ENCODE results near the gene SDF2.

DNA sequence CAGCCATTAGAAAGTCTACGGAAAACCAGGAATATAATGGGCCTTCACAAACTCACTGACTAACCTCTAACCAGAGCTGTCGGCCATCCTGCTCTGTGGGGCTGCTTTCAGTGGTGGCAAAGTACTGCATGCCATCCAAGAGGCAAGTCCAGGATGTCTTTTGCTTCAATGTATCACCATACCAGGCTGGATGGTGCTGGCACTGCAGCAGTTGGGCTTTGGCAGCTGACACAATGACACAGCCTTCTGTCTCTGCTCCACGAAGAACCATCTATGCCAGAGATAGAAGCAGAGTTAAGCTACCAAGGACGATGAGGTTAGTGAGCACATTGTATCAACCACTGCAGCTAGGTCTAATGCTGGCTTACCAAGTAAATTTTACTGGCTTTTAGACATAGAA is 38.0 kb downstream of the SDF2 start:
- TF ChIP-seq, protein P1, sequence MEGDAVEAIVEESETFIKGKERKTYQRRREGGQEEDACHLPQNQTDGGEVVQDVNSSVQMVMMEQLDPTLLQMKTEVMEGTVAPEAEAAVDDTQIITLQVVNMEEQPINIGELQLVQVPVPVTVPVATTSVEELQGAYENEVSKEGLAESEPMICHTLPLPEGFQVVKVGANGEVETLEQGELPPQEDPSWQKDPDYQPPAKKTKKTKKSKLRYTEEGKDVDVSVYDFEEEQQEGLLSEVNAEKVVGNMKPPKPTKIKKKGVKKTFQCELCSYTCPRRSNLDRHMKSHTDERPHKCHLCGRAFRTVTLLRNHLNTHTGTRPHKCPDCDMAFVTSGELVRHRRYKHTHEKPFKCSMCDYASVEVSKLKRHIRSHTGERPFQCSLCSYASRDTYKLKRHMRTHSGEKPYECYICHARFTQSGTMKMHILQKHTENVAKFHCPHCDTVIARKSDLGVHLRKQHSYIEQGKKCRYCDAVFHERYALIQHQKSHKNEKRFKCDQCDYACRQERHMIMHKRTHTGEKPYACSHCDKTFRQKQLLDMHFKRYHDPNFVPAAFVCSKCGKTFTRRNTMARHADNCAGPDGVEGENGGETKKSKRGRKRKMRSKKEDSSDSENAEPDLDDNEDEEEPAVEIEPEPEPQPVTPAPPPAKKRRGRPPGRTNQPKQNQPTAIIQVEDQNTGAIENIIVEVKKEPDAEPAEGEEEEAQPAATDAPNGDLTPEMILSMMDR (IDR thresholded peaks at IDR 0.05) = no peak
- no peak for TF ChIP-seq POLR2A (IDR thresholded peaks at IDR 0.05)

Data from esophagus squamous epithelium (tissue), 4 donors.